Activated CD4-positive, alpha-beta T cell treated with anti-CD3 and anti-CD28 coated beads for 36 hours (primary cell): ENCODE results near the gene CAPNS2. TPM values are rescaled to one million over a fixed set of nuclear protein-coding genes. Genes with fewer than 3 reads are reported as not detected.

ENCODE experiments used
- ATAC-seq: fragments of 200-7000 bp; cut with Tn5 transposase; one replicate; pipeline ENCODE4 v1.10.0; 2021; ENCODE audit warnings: mild to moderate bottlenecking, moderate library complexity
- CTCF ChIA-PET: fragments of 350-600 bp; sonication (Branson Sonifier 250); formaldehyde crosslinking; loops from one replicate; lab custom pipeline; 2021; ENCODE audit warnings: antibody characterized with exemption; lab: Charles Lee
- POLR2A ChIA-PET: fragments of 350-600 bp; sonication (Branson Sonifier 250); formaldehyde crosslinking; loops from one replicate; lab custom pipeline; 2021; ENCODE audit warnings: antibody characterized with exemption, inconsistent platforms; lab: Charles Lee
- DNase-seq: peaks from one replicate; pipeline ENCODE4 v3.0.0-alpha.2; 2020
- H3K27ac Mint-ChIP-seq: one replicate; pipeline ENCODE4 v1.8.0; 2021; ENCODE audit warnings: mixed read lengths
- H3K27me3 Mint-ChIP-seq: one replicate; pipeline ENCODE4 v1.8.0; 2021; ENCODE audit warnings: mixed read lengths
- H3K36me3 Mint-ChIP-seq: one replicate; pipeline ENCODE4 v1.8.0; 2021; ENCODE audit warnings: low read depth, mixed read lengths
- H3K4me1 Mint-ChIP-seq: one replicate; pipeline ENCODE4 v1.8.0; 2021; ENCODE audit warnings: mixed read lengths
- H3K4me3 Mint-ChIP-seq: one replicate; pipeline ENCODE4 v1.8.0; 2021; ENCODE audit warnings: mild to moderate bottlenecking, moderate library complexity, mixed read lengths
- H3K9me3 Mint-ChIP-seq: one replicate; pipeline ENCODE4 v1.8.0; 2021; ENCODE audit warnings: low read depth, mixed read lengths
- intact Hi-C, 2 experiments: fragments of 100-400 bp; cut with DNase I in 1 of 2; cut with micrococcal nuclease in 1 of 2; formaldehyde crosslinking; loops; one replicate each; pipeline versions ENCODE4 v1.14.2 to v1.15.1; 2022 to 2024; cut with DNase I, micrococcal nuclease
- total RNA-seq, 2 experiments: library from RNA; stranded (reverse); gene quantifications; one replicate each; pipeline ENCODE4 v1.2.3, GENCODE V29; 2021

Gene CAPNS2
- total RNA-seq, 2 experiments from 2014 or later = not detected

DNA sequence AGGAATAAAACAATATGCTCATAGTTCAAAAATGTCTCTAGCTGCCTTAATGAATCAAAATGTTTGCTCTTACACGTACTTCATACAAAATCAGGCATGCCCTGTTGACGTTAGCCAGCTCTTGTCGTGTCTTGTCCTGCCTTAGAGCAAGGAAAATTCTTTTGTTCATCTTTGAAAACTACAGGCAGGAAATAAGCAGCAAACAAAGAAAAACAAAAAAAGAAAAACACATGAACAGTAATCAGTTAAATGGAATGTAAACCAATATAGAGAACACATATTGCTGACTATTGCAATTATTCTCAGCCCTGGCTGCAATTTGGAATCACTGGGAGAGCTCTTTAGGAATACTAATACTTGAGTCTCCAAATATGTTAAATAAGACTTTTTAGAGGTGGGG lies 1.7 kb downstream of the CAPNS2 start:
- POLR2A ChIA-PET = interaction anchor here (0.9 kb wide), 1 partner anchor 53 kb away, joined by 3 read pairs; no protein-coding TSS in a partner anchor
- Mint-ChIP-seq H3K27ac (no peak overlapping the region), H3K36me3 (no peaks in the 10 kb centered on the region)

DNA sequence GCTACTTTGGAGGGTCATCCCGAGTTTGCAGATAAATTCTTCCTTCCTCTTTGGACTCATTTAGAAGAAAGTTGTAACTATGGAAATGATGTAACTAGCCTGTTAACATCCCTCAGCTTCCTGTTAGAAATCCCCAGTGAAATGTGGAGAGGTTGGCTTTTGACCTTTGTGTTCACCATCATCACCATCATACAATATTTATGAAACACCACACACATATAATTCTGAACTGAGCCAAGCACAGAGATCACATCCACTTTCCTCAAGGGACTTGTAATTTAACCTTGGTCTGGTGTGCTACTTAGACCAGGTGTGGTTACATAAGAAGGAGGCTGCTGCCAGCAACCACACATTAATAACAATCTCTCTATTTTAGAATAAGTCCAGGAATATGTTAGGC lies 2.5 kb downstream of the CAPNS2 start:
- no peak for DNase-seq
- CTCF ChIA-PET = no interaction called here
- H3K4me3 Mint-ChIP-seq = no peak overlapping the region
- no peak for ATAC-seq
- peaks cover 2% of the 10 kb centered on the region for H3K27me3 Mint-ChIP-seq
- H3K27ac Mint-ChIP-seq = no peak overlapping the region
- no peaks in the 10 kb centered on the region for H3K9me3 Mint-ChIP-seq
- intact Hi-C loops = no loop called here
- no peaks in the 10 kb centered on the region for H3K4me1 Mint-ChIP-seq
- H3K36me3 Mint-ChIP-seq = no peaks in the 10 kb centered on the region
- POLR2A ChIA-PET = no interaction called here

More for the DNA sequence above, 1.7 kb downstream of the CAPNS2 start:
- ATAC-seq (no peak), DNase-seq (no peak)
- Mint-ChIP-seq H3K4me1 (no peaks in the 10 kb centered on the region), H3K4me3 (no peak overlapping the region), H3K27me3 (peaks cover 7% of the 10 kb centered on the region), H3K9me3 (no peaks in the 10 kb centered on the region)
- CTCF ChIA-PET = no interaction called here
- intact Hi-C loops = no loop called here

DNA sequence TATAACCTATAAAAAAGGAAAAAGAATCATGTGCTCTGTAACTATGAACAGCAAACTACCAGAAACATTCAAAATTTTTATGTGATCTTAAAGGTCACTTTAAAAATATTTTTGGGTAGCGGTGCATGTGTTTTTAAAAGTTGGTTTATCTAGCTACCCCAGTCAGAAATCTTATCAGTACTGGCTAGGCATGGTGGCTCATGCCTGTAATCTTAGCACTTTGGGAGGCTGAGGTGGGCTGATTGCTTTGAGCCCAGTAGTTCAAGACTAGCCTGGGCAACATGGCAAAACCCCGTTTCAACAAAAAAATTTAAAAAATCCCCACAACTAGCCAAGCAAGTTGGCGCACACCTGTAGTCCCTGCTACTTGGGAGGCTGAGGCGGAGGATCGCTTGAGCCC lies 3.7 kb downstream of the CAPNS2 start:
- Mint-ChIP-seq H3K4me3 (no peak overlapping the region), H3K36me3 (no peaks in the 10 kb centered on the region), H3K27me3 (peaks cover 2% of the 10 kb centered on the region), H3K4me1 (no peaks in the 10 kb centered on the region), H3K9me3 (no peaks in the 10 kb centered on the region), H3K27ac (no peak overlapping the region)
- POLR2A ChIA-PET = no interaction called here
- CTCF ChIA-PET = no interaction called here
- intact Hi-C loops = no loop called here
- no peak for DNase-seq
- no peak for ATAC-seq

DNA sequence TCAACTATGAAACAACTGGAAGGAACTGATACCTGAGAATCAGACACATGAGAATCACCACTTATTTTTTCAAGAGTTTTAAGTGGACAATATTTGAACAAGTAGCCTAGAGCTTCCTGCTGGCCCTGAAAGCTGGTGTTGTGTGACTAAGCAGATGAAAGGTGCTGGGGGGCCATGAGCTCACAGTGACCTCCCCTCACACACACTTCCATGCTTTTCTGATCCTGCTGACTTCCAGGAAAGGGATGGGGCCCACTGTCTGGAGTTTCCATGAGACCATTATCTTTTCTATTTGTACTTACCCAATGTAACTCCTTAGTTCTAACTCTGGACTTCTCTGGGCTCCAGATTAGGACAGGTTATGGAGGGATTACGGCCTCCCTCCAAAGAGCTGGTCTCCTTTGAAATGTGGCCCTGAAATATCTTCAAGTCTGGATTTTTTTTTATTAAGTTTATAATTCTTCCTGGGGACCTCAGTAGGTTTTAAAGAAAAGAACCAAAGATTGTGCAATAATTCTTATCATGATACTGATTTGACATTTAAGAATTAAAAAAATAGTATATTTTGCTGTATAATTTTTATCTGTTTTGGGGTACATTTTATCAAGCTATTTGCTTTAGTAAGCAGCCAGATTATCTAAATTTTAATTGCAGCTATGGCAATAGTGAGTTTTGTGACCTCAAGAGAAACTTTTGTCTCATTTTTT lies 4.9 kb downstream of the CAPNS2 start:
- Mint-ChIP-seq H3K27ac (no peak overlapping the region), H3K9me3 (no peaks in the 10 kb centered on the region), H3K27me3 (peaks cover 2% of the 10 kb centered on the region), H3K4me3 (no peak overlapping the region), H3K36me3 (no peaks in the 10 kb centered on the region), H3K4me1 (no peaks in the 10 kb centered on the region)
- CTCF ChIA-PET = interaction anchor here (0.6 kb wide), 1 partner anchor 691 kb away, joined by 3 read pairs; no protein-coding TSS in a partner anchor
- ATAC-seq = no peak
- POLR2A ChIA-PET = no interaction called here
- DNase-seq = no peak
- intact Hi-C loops = no loop called here

DNA sequence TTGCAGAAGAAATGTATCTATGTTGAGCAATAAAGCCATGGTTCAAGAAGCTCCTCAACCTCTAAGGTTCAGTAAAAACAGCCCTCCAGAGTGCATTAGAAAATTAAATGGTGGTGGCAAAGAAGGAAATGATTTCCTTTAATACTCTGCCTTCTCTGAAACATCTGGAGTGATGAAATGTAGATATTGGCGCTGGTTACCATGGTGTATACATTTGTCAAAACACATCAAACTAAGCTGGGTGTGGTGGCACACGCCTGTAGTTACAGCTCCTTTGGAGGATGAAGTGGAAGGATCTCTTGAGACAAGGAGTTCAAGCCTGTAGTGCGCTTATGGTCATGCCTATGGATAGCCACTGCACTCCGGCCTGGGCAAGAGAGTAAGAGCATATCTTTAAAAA lies 6.0 kb downstream of the CAPNS2 start:
- POLR2A ChIA-PET = no interaction called here
- Mint-ChIP-seq H3K4me1 (no peaks in the 10 kb centered on the region), H3K4me3 (no peak overlapping the region), H3K9me3 (no peaks in the 10 kb centered on the region), H3K36me3 (no peaks in the 10 kb centered on the region), H3K27ac (no peak overlapping the region), H3K27me3 (peaks cover 2% of the 10 kb centered on the region)
- DNase-seq (no peak), ATAC-seq (no peak)
- intact Hi-C loops = no loop called here
- CTCF ChIA-PET = interaction anchor here (0.8 kb wide), 1 partner anchor 15 kb away, joined by 3 read pairs; no protein-coding TSS in a partner anchor

DNA sequence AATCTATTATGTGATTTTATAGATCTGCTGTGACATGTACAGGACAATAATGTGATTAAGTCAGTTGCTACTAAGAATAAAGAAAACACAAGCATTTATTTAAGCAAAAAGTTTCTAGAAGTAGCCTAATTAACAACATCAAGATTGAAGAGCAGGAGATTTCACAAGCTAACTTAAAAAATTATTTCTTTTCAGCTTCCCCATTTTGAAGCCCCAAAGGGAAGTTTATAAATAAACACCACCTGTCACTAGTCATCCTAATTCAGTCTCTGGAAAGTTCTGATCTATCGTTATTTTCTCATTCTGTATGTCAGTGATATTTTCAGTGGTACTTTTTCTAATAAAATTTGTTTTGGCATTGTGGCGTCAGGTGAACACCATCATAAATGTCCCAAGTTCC lies 8.3 kb downstream of the CAPNS2 start:
- ATAC-seq (no peak), DNase-seq (no peak)
- Mint-ChIP-seq H3K27ac (no peak overlapping the region), H3K36me3 (no peaks in the 10 kb centered on the region), H3K9me3 (no peaks in the 10 kb centered on the region), H3K4me3 (no peak overlapping the region), H3K27me3 (no peaks in the 10 kb centered on the region), H3K4me1 (no peaks in the 10 kb centered on the region)
- ChIA-PET CTCF (no interaction called here), POLR2A (no interaction called here)
- intact Hi-C loops = no loop called here

DNA sequence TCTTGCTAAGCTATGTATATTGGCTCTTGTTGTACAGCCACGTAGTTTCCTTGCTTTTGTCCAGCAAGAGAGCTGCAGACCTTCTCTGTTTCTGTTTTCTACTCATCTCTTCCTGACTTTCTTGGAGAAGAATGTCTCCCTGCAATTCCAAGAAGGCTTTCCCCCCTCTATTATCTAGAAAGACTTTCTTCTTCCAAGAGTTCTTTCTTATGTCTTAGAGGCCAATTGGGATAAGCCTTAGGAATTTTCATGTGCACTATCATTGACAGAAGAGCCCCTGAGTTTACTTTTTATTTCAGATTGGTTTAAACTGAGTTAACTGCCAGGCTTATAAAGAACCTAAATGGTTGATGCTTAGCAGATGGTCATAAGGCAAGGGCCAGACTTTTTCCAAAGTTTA lies 9.0 kb downstream of the CAPNS2 start:
- no peaks in the 10 kb centered on the region for H3K9me3 Mint-ChIP-seq
- no peak overlapping the region for H3K27ac Mint-ChIP-seq
- no peaks in the 10 kb centered on the region for H3K36me3 Mint-ChIP-seq
- no peaks in the 10 kb centered on the region for H3K4me1 Mint-ChIP-seq
- intact Hi-C loops = no loop called here
- no peak for DNase-seq
- no peak overlapping the region for H3K4me3 Mint-ChIP-seq
- ChIA-PET CTCF (no interaction called here), POLR2A (no interaction called here)
- ATAC-seq = no peak
- H3K27me3 Mint-ChIP-seq = no peaks in the 10 kb centered on the region

DNA sequence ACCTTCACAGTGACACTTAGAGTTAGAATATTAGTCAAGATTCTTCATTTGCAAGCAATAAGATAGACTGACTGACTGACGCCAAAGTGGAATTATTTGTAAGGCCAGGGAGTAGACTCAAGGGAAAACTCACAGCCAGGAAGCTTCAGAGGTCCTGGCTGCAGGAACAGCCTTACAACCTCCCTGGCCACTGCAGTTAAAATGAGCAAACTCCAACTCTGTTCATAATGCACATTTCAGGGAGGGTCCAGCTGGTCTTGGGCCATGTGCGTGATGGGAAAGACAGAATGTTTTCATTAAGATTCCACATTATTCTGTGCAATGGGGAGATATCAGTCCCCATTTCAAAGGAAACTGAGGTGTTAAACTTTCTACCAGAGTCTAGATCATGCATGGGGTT lies 9.9 kb downstream of the CAPNS2 start:
- CTCF ChIA-PET = no interaction called here
- DNase-seq = no peak
- Mint-ChIP-seq H3K36me3 (no peaks in the 10 kb centered on the region), H3K4me1 (no peaks in the 10 kb centered on the region), H3K27ac (no peak overlapping the region), H3K4me3 (no peak overlapping the region), H3K27me3 (no peaks in the 10 kb centered on the region), H3K9me3 (no peaks in the 10 kb centered on the region)
- POLR2A ChIA-PET = no interaction called here
- intact Hi-C loops = no loop called here
- ATAC-seq = no peak

DNA sequence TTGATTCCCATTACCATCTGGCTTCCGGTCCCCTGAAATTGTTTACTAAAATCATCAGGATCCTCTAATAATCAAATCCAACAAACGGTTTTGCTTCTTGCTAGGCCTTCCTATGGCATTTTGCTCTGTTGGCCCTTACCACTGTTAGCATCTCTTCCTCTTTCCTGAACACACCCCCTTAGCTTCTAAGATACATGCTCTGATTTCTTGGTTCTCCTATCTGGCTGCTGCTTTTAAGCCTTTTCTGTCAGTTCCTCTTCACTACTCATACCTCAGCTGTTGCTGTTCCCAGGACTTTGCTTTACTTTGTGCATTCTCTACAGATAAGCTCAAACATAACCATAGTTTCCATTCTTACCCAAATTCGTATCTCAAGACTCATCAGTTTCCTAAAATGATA lies 11.4 kb downstream of the CAPNS2 start:
- Mint-ChIP-seq H3K4me1 (no peaks in the 10 kb centered on the region), H3K36me3 (no peaks in the 10 kb centered on the region), H3K4me3 (no peak overlapping the region), H3K27me3 (no peaks in the 10 kb centered on the region), H3K27ac (no peak overlapping the region), H3K9me3 (no peaks in the 10 kb centered on the region)
- ChIA-PET CTCF (interaction anchor here (0.7 to 1.3 kb wide), 2 partner anchors 33 to 113 kb away, joined by 4 read pairs; no protein-coding TSS in a partner anchor), POLR2A (no interaction called here)
- intact Hi-C loops = no loop called here
- ATAC-seq = no peak
- no peak for DNase-seq

DNA sequence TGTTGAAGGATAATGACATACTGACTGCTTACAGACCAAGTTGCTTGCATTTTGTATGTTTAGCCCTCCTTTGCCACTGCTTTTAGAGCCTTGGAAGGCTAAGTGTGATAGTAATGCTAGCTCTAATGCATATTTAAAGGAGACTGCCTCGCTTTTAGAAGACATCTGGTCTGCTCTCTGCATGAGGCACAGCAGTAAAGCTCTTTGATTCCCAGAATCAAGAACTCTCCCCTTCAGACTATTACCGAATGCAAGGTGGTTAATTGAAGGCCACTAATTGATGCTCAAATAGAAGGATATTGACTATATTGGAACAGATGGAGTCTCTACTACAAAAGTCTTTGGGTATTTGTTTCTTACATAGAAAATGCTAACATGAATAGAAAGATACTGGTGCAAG lies 19.1 kb downstream of the CAPNS2 start:
- intact Hi-C loops = no loop called here
- no peak overlapping the region for H3K27ac Mint-ChIP-seq
- no peak for ATAC-seq
- no peaks in the 10 kb centered on the region for H3K4me1 Mint-ChIP-seq
- no peak overlapping the region for H3K4me3 Mint-ChIP-seq
- no peaks in the 10 kb centered on the region for H3K36me3 Mint-ChIP-seq
- no peaks in the 10 kb centered on the region for H3K9me3 Mint-ChIP-seq
- ChIA-PET POLR2A (no interaction called here), CTCF (interaction anchor here (0.6 to 0.9 kb wide), 2 partner anchors 24 to 130 kb away, joined by 3 to 4 read pairs; no protein-coding TSS in a partner anchor)
- no peak for DNase-seq
- peaks cover 2% of the 10 kb centered on the region for H3K27me3 Mint-ChIP-seq

DNA sequence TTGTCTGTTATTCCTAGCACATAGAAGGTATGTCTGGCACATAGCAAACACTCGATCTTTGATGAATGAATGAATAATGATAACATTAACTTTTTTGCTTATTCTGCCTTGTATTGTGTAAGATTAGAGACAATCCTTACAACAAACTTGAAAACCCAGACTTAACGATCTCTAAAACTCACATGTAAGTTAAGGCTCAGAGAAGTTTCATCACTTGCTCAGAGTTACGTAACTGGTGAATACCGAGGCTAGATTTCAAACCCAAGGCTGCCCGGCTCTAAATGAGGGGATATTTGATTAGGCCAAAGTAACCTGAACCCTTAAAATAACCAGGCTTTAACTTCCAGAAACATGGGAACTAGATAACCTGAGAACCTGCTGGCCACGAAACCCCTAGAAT lies 22.3 kb downstream of the CAPNS2 start:
- CTCF ChIA-PET = no interaction called here
- POLR2A ChIA-PET = no interaction called here
- H3K4me1 Mint-ChIP-seq = no peaks in the 10 kb centered on the region
- no peak overlapping the region for H3K4me3 Mint-ChIP-seq
- no peaks in the 10 kb centered on the region for H3K36me3 Mint-ChIP-seq
- intact Hi-C loops = no loop called here
- H3K27ac Mint-ChIP-seq = no peak overlapping the region
- H3K27me3 Mint-ChIP-seq = peaks cover 10% of the 10 kb centered on the region
- no peaks in the 10 kb centered on the region for H3K9me3 Mint-ChIP-seq
- DNase-seq (no peak), ATAC-seq (no peak)

DNA sequence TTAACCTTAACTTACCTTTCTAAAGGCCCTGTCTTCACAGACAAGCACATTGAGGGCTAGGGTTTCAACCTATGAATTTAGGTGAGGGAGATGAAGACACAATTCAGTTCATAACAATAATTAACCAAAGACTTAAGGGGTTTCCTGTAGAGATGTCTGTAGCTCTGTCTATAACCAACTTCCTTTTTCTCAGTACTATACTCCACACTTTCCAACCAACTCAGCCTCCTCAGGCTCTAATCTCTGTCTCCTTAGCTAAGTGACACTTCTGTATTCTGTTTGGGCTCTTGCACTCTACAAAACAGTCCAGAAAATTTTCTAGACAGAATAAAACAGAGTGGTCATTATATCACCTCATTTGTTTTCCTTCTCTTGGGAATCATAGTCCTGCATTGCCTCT lies 25.8 kb downstream of the CAPNS2 start:
- ChIA-PET POLR2A (no interaction called here), CTCF (interaction anchor here (1.1 kb wide), 1 partner anchor 128 kb away, joined by 3 read pairs; no protein-coding TSS in a partner anchor)
- no peak for ATAC-seq
- no peak overlapping the region for H3K27ac Mint-ChIP-seq
- no peaks in the 10 kb centered on the region for H3K36me3 Mint-ChIP-seq
- no peaks in the 10 kb centered on the region for H3K4me1 Mint-ChIP-seq
- H3K27me3 Mint-ChIP-seq = peaks cover 22% of the 10 kb centered on the region
- H3K4me3 Mint-ChIP-seq = no peak overlapping the region
- intact Hi-C loops = no loop called here
- no peaks in the 10 kb centered on the region for H3K9me3 Mint-ChIP-seq
- no peak for DNase-seq
